Measurements from ENCODE around the gene KANK2. TPM values are rescaled to one million over a fixed set of nuclear protein-coding genes. Genes with fewer than 3 reads are reported as not detected.

The KANK2 gene
- polyA plus RNA-seq, 1 donor from 2014 or later: 0.25 TPM

- TF ChIP-seq EZH2 (IDR thresholded peaks at IDR 0.05; ENCODE audit: borderline replicate concordance, insufficient read depth, low read length, poor library complexity, severe bottlenecking) (no peak), RAD21 (conservative IDR thresholded peaks at IDR 0.05) (no peak), TAF1 (IDR thresholded peaks at IDR 0.05; ENCODE audit: low read depth) (no peak), MXI1 (conservative IDR thresholded peaks at IDR 0.05; ENCODE audit: poor library complexity, severe bottlenecking) (no peak), REST (IDR thresholded peaks at IDR 0.05; ENCODE audit: borderline replicate concordance) (no peak), CTCF (IDR thresholded peaks at IDR 0.05; ENCODE audit: poor library complexity, severe bottlenecking) (no peak), POLR2AphosphoS5 (IDR thresholded peaks at IDR 0.05) (no peak), EP300 (conservative IDR thresholded peaks at IDR 0.05; ENCODE audit: poor library complexity, severe bottlenecking) (no peak), SMC3 (conservative IDR thresholded peaks at IDR 0.05; ENCODE audit: poor library complexity) (no peak)
- Histone ChIP-seq H2AFZ (ENCODE audit: low read depth, low read length) (no peak overlapping the region), H3K9me3 (ENCODE audit: low read length) (no peaks in the 10 kb centered on the region), H3K4me3 (ENCODE audit: low read length) (peak overlapping the region; percentile 65), H3F3A (ENCODE audit: insufficient read depth, low read length, poor library complexity, severe bottlenecking) (no peaks in the 10 kb centered on the region), H3K9me2 (ENCODE audit: insufficient read depth, low read length) (no peaks in the 10 kb centered on the region), H3K4me2 (ENCODE audit: low read length) (peak overlapping the region; percentile 8), H3K27ac (ENCODE audit: low read length) (no peak overlapping the region), H4K20me1 (ENCODE audit: insufficient read depth) (no peaks in the 10 kb centered on the region), H3K79me2 (replicated peaks; ENCODE audit: insufficient read depth, low read length) (no peaks in the 10 kb centered on the region), H3K36me3 (ENCODE audit: insufficient read depth, low read length) (no peaks in the 10 kb centered on the region), H3K27me3 (ENCODE audit: insufficient read depth, low read depth, low read length) (peaks cover 10% of the 10 kb centered on the region), H3K9ac (ENCODE audit: low read length) (peak overlapping the region; percentile 24)
Measured at GRCh38 chr19:11196406-11197287, 698 bp downstream of the KANK2 start.

- Histone ChIP-seq H3K36me3 (ENCODE audit: insufficient read depth, low read length) (no peaks in the 10 kb centered on the region), H3K9me2 (ENCODE audit: insufficient read depth, low read length) (no peaks in the 10 kb centered on the region), H2AFZ (ENCODE audit: low read depth, low read length) (no peak overlapping the region), H3K79me2 (replicated peaks; ENCODE audit: insufficient read depth, low read length) (no peaks in the 10 kb centered on the region), H3K27ac (ENCODE audit: low read length) (no peak overlapping the region), H3K9me3 (ENCODE audit: low read length) (no peaks in the 10 kb centered on the region), H4K20me1 (ENCODE audit: insufficient read depth) (no peaks in the 10 kb centered on the region), H3K4me2 (ENCODE audit: low read length) (no peak overlapping the region), H3K9ac (ENCODE audit: low read length) (no peak overlapping the region), H3F3A (ENCODE audit: insufficient read depth, low read length, poor library complexity, severe bottlenecking) (no peaks in the 10 kb centered on the region), H3K4me3 (ENCODE audit: low read length) (no peak overlapping the region), H3K27me3 (ENCODE audit: insufficient read depth, low read depth, low read length) (peaks cover 10% of the 10 kb centered on the region)
- TF ChIP-seq EZH2 (IDR thresholded peaks at IDR 0.05; ENCODE audit: borderline replicate concordance, insufficient read depth, low read length, poor library complexity, severe bottlenecking) (no peak), POLR2AphosphoS5 (IDR thresholded peaks at IDR 0.05) (no peak), SMC3 (conservative IDR thresholded peaks at IDR 0.05; ENCODE audit: poor library complexity) (no peak), TAF1 (IDR thresholded peaks at IDR 0.05; ENCODE audit: low read depth) (no peak)
Measured at GRCh38 chr19:11195681-11196080, 1.7 kb downstream of the KANK2 start.
